HK-2 (cell line): Measurements from ENCODE around the gene SLC39A2.
"Not testable (repeated sequence)": the region's sequence is repeated elsewhere in the genome, so short reads cannot be mapped to it uniquely, and the experiment has no call there.

ENCODE experiments used
- DNase-seq: peaks from one replicate; pipeline ENCODE4 v3.0.0-alpha.2; 2018; ENCODE audit not compliant: unreplicated experiment

Gene SLC39A2

DNA sequence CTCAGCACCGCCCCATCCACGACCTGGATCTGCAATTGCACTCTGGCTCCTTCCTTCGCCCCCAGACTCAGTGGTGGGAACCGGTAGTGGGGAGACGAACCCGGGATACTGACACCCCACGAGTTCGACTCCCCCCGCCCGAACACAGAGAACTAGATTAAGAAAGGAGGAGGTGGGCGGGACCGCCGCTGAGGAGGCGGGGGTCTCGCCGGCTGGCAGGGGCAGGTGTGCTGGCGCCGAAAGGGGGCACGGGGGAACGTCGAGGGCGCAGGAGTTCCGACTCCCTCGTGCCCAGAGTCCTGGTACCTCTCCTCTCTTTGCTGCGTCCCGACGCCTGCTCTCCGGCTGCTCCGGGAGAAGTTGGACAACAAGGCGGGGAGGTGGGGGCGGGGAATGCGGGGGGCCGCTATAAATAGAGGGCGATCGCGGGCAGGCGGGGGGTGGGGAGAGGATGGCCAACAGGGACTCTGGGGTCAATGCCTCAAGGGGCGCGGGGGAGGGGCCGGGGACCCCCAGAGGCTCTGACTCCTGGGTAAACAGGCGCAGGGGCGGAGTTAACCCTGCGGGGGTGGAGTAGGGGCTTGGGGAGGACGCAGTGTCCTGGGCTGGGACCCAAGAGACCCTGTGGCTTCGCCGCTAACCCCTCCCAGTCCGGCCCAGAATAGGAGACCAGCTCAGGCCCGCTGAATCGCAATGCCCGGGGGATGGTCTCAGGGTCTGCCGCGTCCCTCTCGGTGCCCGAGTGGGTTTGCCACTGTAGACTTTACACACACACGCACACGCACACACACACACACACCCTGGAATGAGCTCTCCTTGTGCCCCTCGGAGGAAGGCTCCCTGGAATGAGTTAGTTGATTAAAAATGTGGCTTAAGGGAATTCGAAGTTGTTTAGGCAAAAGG, 26.5 kb downstream of the SLC39A2 start:
- no peak for DNase-seq

DNA sequence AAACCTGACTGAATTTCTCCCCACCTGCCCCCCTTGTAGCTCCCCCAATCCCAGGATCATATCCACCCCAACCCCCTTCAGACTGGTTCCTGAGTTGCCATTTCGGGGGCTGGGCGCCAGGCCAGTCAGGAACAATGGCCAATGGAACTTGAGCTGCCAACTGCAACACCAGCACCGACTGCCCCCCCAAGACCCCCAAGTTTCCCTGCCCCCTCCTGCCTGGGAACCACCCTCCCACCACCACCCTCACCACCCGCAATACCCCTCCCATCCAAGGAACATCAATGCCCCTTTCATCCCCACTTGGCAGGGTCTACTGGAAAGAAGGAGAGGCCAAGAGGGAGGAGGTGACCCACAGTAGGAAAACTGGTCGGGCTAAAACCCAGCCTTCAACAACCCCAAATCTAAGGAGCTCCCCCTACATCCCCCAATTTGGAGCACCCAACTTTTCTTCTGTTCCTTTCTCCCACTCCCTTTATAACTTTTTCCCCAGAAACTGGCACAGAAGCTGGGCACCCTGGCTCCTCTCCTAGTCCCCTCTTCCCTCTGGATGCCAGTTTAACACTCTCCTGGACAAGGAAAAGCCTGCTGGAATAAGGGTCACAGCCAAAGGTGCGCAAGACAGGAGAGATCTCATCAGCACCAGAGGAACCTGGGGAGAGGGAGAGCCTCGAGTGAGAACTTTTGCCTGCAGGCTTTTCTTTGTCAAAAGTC, 27.3 kb downstream of the SLC39A2 start:
- DNase-seq: no peak

DNA sequence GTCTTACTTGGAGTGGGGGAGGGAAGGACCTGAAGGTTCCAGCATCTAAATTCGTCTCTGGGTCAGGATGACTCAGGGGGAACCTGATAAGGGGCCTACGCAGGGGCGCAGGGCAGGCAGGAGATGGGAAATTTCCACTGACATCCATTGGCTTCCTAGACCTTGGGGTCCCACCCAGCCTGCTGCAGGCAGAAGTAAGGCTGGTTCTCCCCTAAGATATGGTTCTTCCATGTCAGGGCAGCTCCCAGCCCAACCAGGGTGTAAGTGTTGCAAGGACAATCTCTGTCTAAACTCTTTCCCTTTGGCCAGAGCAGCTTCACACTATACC, 27.9 kb downstream of the SLC39A2 start:
- DNase-seq: no peak

DNA sequence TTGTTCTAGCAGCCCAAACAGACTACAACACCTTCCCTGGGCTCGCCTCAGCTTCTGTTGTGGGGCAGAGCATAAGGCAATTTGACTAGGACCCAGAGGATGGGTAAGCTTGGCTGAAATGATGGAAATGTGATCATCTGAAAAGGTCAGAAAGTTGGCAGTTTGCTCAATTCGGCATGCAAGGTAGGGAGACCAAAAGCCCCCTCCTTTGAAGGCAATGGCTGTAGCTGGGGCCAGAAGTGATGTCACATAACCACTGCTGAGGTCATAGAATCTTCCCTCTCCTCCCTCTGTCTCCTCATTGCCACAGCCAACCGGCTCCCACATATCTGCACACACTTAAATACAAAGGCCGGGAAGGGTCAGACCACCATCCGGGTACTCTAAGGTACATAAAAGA, 30.8 kb downstream of the SLC39A2 start, which contains the start of gene TPPP2:
Gene TPPP2 (plus strand): TSS at position 301 of the 400 bp plus-strand sequence. CDS start 365 bp downstream, outside the sequence.
- no peak for DNase-seq

DNA sequence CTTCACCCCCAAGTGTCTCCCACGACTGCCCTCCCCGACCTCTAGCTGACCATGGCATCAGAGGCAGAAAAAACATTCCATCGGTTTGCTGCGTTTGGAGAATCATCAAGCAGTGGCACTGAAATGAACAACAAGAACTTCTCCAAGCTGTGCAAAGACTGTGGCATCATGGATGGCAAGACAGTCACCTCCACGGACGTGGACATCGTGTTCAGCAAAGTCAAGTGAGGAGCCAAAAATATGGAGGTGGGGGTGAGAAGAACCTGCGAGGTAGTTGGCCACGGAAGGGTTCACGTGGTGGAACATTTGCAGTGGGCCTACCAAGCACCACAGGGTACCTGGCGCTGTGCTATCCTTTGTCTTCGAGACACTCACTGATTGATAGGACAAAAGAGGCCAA, 31.4 kb downstream of the SLC39A2 start:
- DNase-seq: no peak

DNA sequence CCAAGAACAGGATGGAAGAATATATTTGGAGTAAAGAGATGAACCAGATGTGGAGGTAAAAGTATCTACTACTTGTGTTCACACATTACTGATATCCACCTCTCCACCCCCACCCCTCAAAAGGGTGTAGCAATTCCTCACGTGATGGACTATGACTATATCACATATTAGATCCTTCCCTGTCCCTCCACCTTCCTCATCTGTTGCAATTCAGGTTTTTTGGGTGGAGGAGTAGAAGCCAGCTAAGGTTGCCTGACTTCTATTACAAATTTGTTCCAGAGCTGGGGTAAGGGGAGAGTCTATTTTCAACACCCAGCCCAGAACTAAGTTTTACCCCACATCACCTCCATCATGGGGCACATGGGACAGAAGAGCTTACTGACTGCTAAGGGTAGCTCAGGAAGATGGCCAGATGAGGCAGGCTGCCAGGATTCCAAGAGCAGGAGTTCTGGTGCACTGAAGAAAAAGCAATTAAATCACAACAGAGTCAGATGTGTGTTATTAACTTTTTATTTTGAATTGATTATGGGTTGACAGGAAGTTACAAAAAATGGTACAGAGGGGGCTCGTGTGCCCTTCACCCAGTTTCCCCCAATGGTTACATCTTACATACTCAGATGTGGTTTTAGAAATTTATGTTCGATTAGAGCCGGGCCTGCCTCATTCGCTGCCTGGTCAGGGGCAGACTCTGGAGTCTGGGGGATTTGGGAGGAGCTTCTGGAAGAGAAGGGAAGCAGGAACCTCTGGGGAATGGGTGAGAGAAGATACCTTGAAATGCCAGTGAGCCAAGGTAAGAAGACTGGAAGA, 33.4 kb downstream of the SLC39A2 start:
- no peak for DNase-seq

DNA sequence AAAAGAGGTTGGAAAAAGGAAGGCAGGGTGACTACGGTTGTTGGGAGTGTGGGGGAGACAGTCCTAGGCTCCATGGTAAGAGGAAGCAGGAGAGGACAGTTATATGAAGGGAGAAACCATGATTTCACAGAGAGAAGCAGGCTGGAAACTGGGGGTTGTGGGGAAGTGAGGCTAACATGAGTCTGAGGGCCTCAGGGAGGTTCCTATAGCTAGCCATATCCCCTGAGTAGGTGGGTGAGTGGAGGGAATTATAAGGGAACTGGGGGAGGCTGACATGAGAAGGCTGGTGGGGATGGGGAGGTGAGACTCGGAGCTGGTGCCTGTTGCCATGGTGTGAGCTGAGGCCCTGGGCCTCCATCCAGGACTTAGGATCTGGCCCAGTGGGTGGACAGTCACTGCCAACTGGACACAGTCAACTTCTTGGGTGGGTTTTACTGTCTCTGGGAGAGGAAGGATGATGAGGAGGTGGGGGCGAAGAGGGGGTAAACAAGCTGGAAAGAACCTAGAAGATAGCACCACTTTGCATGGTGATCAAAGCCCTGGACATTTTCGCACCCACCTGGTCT, 34.1 kb downstream of the SLC39A2 start:
- no peak for DNase-seq

DNA sequence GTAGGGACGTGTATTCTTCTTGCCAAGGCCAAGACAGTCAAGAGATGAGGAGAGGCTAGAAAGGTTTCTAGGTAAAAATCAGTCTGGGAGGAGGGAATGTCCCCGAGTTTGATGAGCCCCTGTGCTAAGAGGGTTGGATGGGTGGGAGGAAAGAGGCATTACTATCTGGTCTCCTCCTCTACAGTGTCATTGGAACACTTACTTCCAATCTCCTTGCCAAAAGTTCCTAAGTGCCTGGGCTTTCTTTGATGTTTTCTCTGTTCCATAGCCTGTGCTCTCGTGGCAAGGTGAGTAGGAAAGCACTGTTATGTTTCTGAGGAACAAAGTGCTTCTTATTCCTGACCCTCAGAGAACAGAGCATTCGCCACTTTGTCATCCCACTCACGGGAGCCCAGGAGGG, 35.6 kb downstream of the SLC39A2 start, which contains the start of gene RNASE13:
Gene RNASE13 (minus strand): TSS at position 101 of the 400 bp plus-strand sequence. CDS start 519 bp downstream, outside the sequence.
- DNase-seq: no peak

DNA sequence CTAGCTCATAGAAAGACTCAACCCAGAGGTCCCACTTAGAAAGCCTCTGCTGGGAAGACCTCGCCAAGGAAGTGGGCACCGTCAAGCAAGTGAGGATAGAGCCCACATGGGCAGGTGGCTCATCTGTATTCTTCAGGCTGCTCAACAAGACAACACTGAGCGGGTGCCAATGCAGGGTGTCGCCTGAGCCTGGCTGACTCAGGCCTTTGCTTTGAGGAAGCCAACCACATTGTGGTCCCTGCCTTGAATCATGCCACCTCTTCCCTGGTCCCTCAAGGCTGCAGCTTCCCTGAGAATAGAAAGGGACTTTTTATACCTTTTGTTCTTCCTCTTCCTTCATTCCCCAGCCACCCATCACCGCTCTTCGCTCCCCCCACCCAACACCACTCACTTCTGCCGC, 37.7 kb downstream of the SLC39A2 start:
- no peak for DNase-seq

DNA sequence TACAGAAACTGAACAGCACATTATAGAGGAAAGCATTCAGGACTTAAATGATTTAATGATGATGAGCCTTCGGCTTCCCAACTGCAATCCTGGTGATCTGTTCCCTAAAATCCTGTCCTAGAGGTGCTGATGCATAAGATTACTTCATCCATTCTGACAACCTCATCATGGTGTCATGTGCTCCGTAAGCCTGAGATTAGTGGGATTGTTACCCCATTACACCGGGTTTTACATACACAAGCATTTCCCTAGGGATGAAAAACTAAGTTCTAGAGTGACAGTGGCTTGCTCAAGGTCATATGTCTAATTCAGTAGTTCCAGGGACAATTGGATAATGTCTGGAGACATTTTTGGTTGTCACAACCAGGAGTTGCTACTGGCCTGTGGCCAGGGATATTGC, 38.1 kb downstream of the SLC39A2 start:
- DNase-seq: no peak

DNA sequence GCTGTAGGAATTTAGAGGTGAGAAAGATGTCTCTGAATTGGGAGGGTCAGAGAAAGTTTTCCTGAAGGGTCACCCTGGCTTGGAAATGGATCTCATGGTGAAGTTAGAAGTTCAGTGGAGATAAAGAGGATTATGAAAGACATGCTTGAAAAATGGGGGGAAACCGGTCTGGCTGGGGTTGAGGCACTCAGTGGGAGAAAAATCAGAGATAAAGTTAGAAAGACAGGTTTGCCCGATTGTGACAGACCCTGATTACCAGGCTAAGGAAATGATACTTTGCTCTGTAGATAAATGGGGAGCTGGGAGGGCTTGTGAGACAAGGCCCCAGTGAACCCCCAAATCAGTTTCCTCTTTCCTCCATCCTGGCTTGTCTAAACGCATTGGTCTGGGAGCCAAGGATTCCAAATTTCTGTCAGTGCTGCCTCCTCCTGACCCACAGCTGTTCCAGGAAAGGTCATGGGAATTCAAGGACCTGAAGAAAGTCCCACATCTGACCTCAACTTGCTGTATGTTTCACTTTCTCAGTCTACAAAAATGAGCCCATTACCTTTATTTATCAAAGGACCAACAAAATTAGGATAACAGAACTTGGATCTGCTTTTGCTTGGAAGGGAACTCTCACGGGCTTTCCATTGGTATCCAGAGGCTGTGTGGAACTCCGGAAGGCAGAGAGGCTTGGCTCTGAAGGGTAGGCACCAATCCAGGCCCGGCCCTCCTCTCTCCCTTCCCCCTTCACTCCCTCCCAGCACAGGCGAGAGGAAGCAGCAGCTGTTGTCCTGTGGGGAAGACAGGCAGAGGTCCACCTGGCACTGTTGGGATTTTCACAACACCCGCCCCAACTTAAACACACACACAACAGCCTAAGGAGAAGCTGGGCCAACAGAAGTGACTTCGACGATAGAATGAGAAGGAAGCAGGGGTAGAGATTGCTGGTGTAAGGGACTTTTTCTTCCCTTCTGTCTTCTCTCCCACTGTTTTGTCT, 39.6 kb downstream of the SLC39A2 start:
- no peak for DNase-seq

DNA sequence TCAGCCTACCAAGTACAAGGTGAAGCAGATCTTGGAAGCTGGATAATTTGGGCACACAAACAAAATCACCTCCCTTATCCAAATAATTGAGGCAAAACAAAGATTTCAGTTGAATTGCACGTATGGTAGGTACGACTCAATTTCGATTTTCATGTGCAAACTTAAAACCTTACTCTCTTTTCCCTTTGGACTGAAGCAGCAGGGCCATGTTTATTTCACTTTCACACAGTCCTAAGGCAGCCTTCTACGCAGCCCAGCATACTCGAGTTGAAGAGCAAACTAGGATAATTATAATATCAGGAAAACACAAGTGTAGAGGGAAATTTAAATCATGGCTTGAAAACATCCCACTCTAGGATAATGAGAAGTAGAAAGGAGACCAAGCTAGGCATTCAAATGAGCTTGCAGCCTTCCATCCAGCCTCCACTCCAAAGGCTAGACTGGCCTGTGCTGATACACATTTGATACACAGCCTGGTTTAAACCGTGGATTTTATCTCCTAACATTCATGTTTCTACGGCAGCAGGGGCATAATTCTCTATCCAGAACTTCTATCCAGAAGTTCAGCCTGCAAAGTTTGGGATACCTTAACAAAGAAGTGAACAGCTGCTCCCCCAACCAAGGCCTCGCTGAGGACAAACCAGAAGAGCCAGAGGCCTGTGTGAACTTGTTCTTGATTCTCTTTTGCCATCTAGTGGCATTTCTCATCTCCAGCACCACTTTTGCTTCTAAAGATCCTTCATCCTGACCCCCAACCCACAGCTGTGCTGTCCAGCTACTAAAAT, 40.7 kb downstream of the SLC39A2 start:
- DNase-seq: no peak

DNA sequence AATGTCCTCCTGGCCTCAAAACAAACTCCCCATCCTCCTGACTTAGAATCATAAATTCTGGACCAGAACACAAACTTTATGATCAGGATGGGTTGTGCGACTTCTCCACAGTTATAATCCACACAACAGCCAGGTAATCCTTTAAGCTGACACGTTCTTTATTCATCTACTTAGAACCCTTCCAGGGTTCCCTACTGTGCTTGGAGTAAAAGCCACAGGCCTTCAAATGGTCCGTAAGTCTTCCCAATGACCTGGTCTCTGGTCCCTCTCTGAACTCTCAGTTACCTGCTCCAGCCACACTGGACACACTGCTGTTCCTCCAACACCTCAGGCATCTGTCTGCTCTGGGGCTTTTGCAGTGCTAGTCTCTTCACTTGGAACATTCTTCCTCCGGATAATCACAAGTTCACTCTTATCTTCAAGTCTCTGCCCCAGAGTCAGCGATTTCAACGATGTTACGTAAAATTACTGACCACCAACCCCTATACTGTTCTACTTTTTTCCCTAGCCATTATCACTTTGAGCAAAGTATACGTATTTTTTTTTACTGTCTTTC, 41.4 kb downstream of the SLC39A2 start:
- no peak for DNase-seq

DNA sequence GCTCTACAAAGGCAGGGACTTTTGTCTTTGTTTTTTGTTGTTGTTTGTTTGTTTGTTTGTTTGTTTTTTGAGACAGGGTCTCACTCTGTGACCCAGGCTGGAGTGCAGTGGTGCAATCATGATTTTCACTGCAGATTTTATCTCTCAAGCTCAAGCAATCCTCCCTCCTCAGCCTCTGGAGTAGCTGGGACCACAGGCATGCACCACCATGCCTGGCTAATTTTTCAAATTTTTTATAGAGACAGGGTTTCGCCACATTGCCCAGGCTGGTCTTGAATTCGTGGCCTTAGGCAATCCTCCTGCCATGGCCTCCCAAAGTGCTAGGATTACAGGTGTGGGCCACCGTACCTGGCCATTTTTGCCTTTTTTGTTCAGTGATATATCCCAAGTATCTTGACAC, 41.8 kb downstream of the SLC39A2 start:
- DNase-seq: not testable (repeated sequence)

DNA sequence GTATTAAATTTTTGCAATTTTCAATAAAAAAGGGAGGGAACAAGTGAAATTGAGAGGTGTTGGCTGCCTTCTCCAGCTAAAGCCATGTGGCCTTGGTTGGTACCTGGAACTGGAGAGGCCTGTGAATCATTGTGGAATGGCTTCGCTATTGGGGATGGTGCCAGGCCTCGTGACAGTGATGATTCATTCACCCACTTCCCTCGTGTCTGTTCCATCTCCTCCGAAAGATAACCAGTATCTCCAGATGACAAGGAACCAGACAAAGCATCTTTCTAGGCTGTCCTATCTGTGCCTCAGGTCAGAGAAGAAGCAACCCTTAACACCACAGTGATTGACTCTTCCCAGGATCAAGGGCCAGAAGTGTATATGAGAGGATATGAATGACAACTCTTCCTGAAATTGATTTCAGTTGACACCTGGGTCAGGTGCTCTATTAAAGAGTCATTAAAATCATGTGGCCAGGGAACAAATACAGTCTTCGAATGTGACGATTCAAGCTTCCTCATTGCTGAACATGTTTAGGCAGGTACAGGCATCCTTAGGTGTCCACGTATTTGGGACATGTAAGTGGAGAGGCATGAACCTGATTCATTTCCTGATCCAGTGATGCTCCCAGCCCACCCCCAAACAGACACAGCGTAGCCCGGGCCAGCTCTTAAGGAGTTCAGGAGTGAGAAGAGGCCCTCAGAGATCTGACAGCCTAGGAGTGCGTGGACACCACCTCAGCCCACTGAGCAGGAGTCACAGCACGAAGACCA, 42.8 kb downstream of the SLC39A2 start, which contains the start of gene RNASE7:
Gene RNASE7 (plus strand): TSS at position 687 of the 758 bp plus-strand sequence. CDS start 631 bp downstream, outside the sequence.
- DNase-seq: peak; percentile 32

DNA sequence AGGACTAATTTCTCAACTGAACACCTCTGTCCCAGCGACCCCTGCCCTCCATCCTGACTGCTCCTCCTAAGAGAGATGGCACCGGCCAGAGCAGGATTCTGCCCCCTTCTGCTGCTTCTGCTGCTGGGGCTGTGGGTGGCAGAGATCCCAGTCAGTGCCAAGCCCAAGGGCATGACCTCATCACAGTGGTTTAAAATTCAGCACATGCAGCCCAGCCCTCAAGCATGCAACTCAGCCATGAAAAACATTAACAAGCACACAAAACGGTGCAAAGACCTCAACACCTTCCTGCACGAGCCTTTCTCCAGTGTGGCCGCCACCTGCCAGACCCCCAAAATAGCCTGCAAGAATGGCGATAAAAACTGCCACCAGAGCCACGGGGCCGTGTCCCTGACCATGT, 43.8 kb downstream of the SLC39A2 start:
- no peak for DNase-seq

DNA sequence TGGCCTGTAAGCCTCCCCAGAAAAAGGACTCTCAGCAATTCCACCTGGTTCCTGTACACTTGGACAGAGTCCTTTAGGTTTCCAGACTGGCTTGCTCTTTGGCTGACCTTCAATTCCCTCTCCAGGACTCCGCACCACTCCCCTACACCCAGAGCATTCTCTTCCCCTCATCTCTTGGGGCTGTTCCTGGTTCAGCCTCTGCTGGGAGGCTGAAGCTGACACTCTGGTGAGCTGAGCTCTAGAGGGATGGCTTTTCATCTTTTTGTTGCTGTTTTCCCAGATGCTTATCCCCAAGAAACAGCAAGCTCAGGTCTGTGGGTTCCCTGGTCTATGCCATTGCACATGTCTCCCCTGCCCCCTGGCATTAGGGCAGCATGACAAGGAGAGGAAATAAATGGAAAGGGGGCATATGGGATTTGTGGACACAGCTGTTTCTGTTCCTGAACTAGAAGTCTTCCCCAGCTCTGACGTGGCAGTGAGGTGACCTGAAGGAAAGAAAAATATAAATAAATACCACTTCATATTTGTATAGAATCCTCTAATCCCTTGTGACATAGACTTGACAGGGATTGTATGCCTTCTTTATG, 44.4 kb downstream of the SLC39A2 start:
- DNase-seq: no peak

DNA sequence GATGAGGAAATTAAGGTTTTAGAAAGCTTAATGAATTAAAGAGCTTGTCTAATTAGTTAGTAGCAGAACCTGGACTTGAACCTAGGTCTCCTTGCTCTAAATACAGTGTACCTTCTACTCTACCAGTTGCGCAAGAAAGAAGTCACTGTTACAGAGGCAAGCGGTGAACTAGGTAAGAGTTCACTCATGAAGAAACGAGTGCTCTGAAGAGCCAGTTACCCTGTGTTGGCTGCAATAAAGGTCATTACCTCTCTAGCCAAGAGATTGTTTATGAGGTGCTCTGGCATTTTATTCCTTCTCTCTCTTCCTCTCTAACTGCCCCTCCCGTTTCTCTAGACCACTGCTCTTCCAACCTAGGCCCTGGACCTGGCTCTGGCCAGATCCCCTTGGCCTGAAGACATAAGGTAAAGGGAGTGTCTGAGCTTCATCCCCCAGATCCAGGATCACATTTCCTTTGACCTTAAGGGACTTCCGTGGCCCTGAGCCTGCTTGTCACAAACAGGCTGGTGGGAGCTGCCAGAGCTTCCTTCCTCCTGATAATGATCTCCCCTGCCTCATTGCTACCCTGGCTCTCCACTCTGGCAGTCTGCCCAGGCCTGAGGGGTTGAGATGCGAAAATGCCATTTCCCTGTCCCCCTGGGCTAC, 45.0 kb downstream of the SLC39A2 start:
- DNase-seq: no peak
